Naive thymus-derived CD8-positive, alpha-beta T cell (primary cell): ENCODE measurements around the gene CCDC169. TPM values are rescaled to one million over a fixed set of nuclear protein-coding genes. Genes with fewer than 3 reads are reported as not detected.

Experiments used
- ATAC-seq, 2 donors: fragments of 150-1000 bp; cut with Tn5 transposase in 1 of 2; sonication (Bioruptor Pico), chemical (Tn5 transposase) in 1 of 2; 1 replicate in 1 of 2; 2 replicates in 1 of 2; pipeline ENCODE4 v1.10.0; 2021; ENCODE audit warnings: mild to moderate bottlenecking in 2 of 2, moderate library complexity in 2 of 2
- POLR2A ChIA-PET: fragments of 350-600 bp; sonication (Branson Sonifier 250); formaldehyde crosslinking; loops from one replicate; lab custom pipeline; 2021; ENCODE audit warnings: antibody characterized with exemption; lab: Charles Lee
- DNase-seq, 10 donors: peaks; one replicate each; pipeline versions ENCODE4 v3.0.0 to v3.0.0-alpha.2; 2020 to 2022
- H3K27ac Mint-ChIP-seq, 10 donors: one replicate each; pipeline ENCODE4 v1.8.0; 2020 to 2022; ENCODE audit warnings: mild to moderate bottlenecking in 10 of 10, mixed read lengths in 10 of 10, moderate library complexity in 4 of 10, inconsistent platforms in 1 of 10
- H3K27me3 Mint-ChIP-seq, 5 donors: one replicate each; pipeline ENCODE4 v1.8.0; 2021 to 2022; ENCODE audit warnings: mixed read lengths in 5 of 5
- H3K36me3 Mint-ChIP-seq, 3 donors: one replicate each; pipeline ENCODE4 v1.8.0; 2020 to 2022; ENCODE audit warnings: mixed read lengths in 3 of 3, mild to moderate bottlenecking in 2 of 3, inconsistent platforms in 1 of 3
- H3K4me1 Mint-ChIP-seq, 4 donors: one replicate each; pipeline ENCODE4 v1.8.0; 2021 to 2022; ENCODE audit warnings: mixed read lengths in 4 of 4
- H3K4me3 Mint-ChIP-seq, 10 donors: one replicate each; pipeline ENCODE4 v1.8.0; 2020 to 2022; ENCODE audit warnings: mild to moderate bottlenecking in 10 of 10, mixed read lengths in 10 of 10, moderate library complexity in 6 of 10, inconsistent platforms in 1 of 10
- H3K9me3 Mint-ChIP-seq, 9 donors: one replicate each; pipeline ENCODE4 v1.8.0; 2020 to 2022; ENCODE audit warnings: mixed read lengths in 9 of 9, mild to moderate bottlenecking in 3 of 9, inconsistent platforms in 1 of 9, moderate library complexity in 1 of 9
- polyA plus RNA-seq, 3 donors: library from polyadenylated mRNA; unstranded; fragments of 300-500 nt; fragmentation: Illumina TruSeq; gene quantifications; one replicate each; pipeline ENCODE4 v1.2.3, GENCODE V29; 2021
- total RNA-seq, 8 experiments: library from RNA in 2 of 8; stranded (reverse) in 2 of 8; gene quantifications; one replicate each; pipeline ENCODE4 v1.2.3 and lab custom pipeline; 2021 to 2026

CCDC169 gene
- total and polyA plus RNA-seq, 5 experiments from 2014 or later = 0.12 TPM; not detected in 4

GRCh38 chr13:36212789-36213188 lies 84.8 kb downstream of the CCDC169 start:
- peaks cover 0 to 11% (median 3%) of the 10 kb centered on the region in 9 donors for H3K9me3 Mint-ChIP-seq
- no peak for DNase-seq
- H3K27ac Mint-ChIP-seq = no peak overlapping the region
- ATAC-seq = no peak
- H3K4me3 Mint-ChIP-seq = no peak overlapping the region
- POLR2A ChIA-PET = no interaction called here
- peaks cover 0 to 5% (median 0%) of the 10 kb centered on the region in 3 donors for H3K36me3 Mint-ChIP-seq
- H3K27me3 Mint-ChIP-seq = peaks cover 0 to 33% (median 6%) of the 10 kb centered on the region in 5 donors
- peaks cover 0 to 2% (median 0%) of the 10 kb centered on the region in 4 donors for H3K4me1 Mint-ChIP-seq

GRCh38 chr13:36211567-36211966 lies 86.0 kb downstream of the CCDC169 start:
- DNase-seq (no peak), ATAC-seq (no peak)
- peaks cover 0 to 8% (median 2%) of the 10 kb centered on the region in 9 donors for H3K9me3 Mint-ChIP-seq
- peaks cover 0 to 2% (median 0%) of the 10 kb centered on the region in 4 donors for H3K4me1 Mint-ChIP-seq
- H3K27ac Mint-ChIP-seq = no peak overlapping the region
- POLR2A ChIA-PET = no interaction called here
- peaks cover 0 to 5% (median 0%) of the 10 kb centered on the region in 3 donors for H3K36me3 Mint-ChIP-seq
- H3K4me3 Mint-ChIP-seq = no peak overlapping the region
- H3K27me3 Mint-ChIP-seq = peaks cover 0 to 33% (median 5%) of the 10 kb centered on the region in 5 donors

DNA sequence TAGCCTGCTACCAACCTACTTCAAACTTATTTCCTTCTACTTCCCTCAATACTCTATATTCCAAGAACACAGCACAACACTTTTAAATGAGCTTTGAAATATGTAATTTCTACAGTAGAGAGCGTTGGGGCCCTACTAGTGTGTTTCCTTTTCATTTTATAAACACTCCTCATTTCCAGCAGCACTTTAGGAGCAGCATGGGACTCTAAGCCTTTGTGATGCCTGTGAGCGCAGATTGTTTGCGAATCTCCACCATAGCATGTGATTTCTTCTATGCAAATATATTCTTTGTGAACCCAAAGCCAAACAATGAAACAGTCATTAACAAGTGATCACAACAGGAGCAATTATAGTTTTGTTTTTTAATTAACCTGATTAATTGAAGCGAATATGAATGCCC lies 86.9 kb downstream of the CCDC169 start:
- H3K36me3 Mint-ChIP-seq = peaks cover 0 to 5% (median 0%) of the 10 kb centered on the region in 3 donors
- H3K4me1 Mint-ChIP-seq = peaks cover 0 to 2% (median 0%) of the 10 kb centered on the region in 4 donors
- POLR2A ChIA-PET = no interaction called here

GRCh38 chr13:36207672-36208071 lies 89.9 kb downstream of the CCDC169 start:
- POLR2A ChIA-PET = no interaction called here
- Mint-ChIP-seq H3K27ac (no peak overlapping the region), H3K27me3 (peaks cover 0 to 33% (median 5%) of the 10 kb centered on the region in 5 donors), H3K9me3 (peaks cover 0 to 6% (median 0%) of the 10 kb centered on the region in 9 donors), H3K4me1 (no peaks in the 10 kb centered on the region), H3K4me3 (no peak overlapping the region), H3K36me3 (no peaks in the 10 kb centered on the region)
- DNase-seq = no peak
- ATAC-seq = no peak

More for the DNA sequence above, 86.9 kb downstream of the CCDC169 start:
- Mint-ChIP-seq H3K4me3 (no peak overlapping the region), H3K27ac (no peak overlapping the region), H3K27me3 (peaks cover 0 to 33% (median 5%) of the 10 kb centered on the region in 5 donors), H3K9me3 (peaks cover 0 to 8% (median 2%) of the 10 kb centered on the region in 9 donors)
- ATAC-seq (no peak), DNase-seq (no peak)

DNA sequence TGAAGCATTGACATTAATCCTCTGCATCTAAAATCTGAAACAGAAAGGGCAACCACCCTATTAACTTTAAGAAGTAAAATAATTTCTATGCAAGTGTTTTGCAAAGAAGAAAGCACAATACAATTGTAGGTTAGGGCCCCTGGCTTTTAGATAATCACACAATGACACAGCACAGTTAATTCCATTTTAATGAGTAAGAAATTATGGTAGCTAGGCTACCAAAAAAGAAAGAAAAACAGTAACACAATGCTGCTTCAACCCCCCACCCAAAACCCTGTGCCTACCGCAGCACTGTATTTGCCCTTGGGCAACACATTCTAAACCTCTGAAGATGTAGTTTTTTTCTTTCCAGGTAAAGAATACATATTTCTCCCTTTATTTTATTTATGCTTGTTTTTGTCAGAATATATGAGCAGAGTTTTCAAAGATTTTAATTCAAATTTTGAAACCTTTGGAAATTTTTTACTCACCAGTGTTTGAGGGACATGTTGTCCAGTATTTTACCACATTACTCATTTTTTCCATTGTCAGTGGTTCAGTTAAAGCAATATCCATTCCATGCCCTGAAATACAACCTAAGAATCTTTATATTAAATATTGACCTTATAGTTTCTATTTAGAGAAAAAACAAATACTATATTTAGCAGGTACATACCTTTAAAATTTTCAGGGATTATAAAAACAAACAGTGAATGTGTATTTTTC lies 104.3 kb downstream of the CCDC169 start:
- no peaks in the 10 kb centered on the region for H3K36me3 Mint-ChIP-seq
- POLR2A ChIA-PET = no interaction called here
- no peak for ATAC-seq
- no peak overlapping the region for H3K4me3 Mint-ChIP-seq
- DNase-seq = no peak
- no peak overlapping the region for H3K27ac Mint-ChIP-seq
- H3K4me1 Mint-ChIP-seq = no peaks in the 10 kb centered on the region
- H3K27me3 Mint-ChIP-seq = peaks cover 0 to 37% (median 8%) of the 10 kb centered on the region in 5 donors
- H3K9me3 Mint-ChIP-seq = peaks cover 0 to 11% (median 0%) of the 10 kb centered on the region in 9 donors

- no peak overlapping the region for H3K27ac Mint-ChIP-seq
- peaks cover 0 to 18% (median 0%) of the 10 kb centered on the region in 9 donors for H3K9me3 Mint-ChIP-seq
Measured at GRCh38 chr13:36192166-36192565, 105.4 kb downstream of the CCDC169 start.

DNA sequence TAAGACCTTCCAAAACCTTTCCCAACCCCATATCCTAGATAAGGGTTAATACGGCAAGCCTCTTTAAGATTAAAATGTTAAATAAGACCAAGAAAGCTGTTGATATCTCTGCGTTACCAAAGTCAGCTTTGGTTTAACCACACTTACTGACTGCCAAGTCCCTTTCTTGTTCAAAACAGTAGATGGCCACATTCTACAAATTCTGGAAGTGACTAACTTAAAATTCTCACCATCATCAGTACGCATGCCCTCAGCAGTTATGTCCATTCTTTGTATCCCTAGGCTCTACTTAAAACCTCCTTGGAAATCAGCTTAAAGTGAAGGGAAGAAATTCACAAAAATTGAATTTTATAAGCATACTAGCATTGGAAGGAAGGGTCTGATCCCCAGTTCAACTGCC lies 106.8 kb downstream of the CCDC169 start:
- Mint-ChIP-seq H3K9me3 (peaks cover 0 to 18% (median 0%) of the 10 kb centered on the region in 9 donors), H3K27me3 (peaks cover 0 to 32% (median 5%) of the 10 kb centered on the region in 5 donors), H3K27ac (no peak overlapping the region), H3K4me3 (no peak overlapping the region), H3K4me1 (no peaks in the 10 kb centered on the region), H3K36me3 (no peaks in the 10 kb centered on the region)
- POLR2A ChIA-PET = no interaction called here
- no peak for ATAC-seq
- no peak for DNase-seq

More at GRCh38 chr13:36192166-36192565, 105.4 kb downstream of the CCDC169 start:
- DNase-seq = no peak
- H3K36me3 Mint-ChIP-seq = no peaks in the 10 kb centered on the region
- H3K4me1 Mint-ChIP-seq = no peaks in the 10 kb centered on the region
- no peak overlapping the region for H3K4me3 Mint-ChIP-seq
- ATAC-seq = no peak
- POLR2A ChIA-PET = no interaction called here
- peaks cover 0 to 39% (median 7%) of the 10 kb centered on the region in 5 donors for H3K27me3 Mint-ChIP-seq

DNA sequence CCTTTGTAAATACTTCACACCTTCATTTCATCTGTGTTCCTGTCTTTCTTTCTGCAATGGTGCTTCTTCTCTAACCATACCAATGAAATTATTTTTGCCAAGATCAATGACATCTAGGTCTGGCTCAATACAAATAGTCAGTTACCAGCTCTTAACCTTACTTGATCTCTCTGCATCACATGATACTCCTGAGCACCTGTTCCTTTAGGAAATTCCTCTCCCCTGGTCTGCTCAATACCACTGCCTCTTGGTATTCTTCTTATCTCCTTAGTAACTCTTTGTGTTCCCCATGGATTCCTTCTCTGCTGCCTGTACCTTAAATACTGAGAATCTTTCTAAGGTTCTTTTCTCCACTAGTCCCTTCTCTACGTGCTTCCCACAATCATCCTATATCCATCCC lies 109.2 kb downstream of the CCDC169 start:
- POLR2A ChIA-PET = no interaction called here
- Mint-ChIP-seq H3K4me1 (no peaks in the 10 kb centered on the region), H3K36me3 (no peaks in the 10 kb centered on the region), H3K4me3 (no peak overlapping the region), H3K27me3 (peaks cover 0 to 22% (median 5%) of the 10 kb centered on the region in 5 donors), H3K9me3 (peaks cover 0 to 18% (median 0%) of the 10 kb centered on the region in 9 donors), H3K27ac (no peak overlapping the region)
- no peak for ATAC-seq
- DNase-seq = no peak

GRCh38 chr13:36183901-36184300 lies 113.7 kb downstream of the CCDC169 start:
- H3K4me3 Mint-ChIP-seq = no peak overlapping the region
- DNase-seq = no peak
- peaks cover 0 to 13% (median 2%) of the 10 kb centered on the region in 9 donors for H3K9me3 Mint-ChIP-seq
- POLR2A ChIA-PET = no interaction called here
- H3K4me1 Mint-ChIP-seq = no peaks in the 10 kb centered on the region
- peaks cover 0 to 13% (median 5%) of the 10 kb centered on the region in 5 donors for H3K27me3 Mint-ChIP-seq
- H3K36me3 Mint-ChIP-seq = no peaks in the 10 kb centered on the region
- H3K27ac Mint-ChIP-seq = no peak overlapping the region
- ATAC-seq = no peak

Other genes starting within 250 kb of the CCDC169 start
- gene DCLK1, start 166.4 kb downstream of the CCDC169 start, total RNA-seq = not detected
- gene DCLK1, start 166.4 kb downstream of the CCDC169 start, polyA plus RNA-seq = not detected
- gene SOHLH2, start 83.3 kb downstream of the CCDC169 start, total RNA-seq = not detected
- not detected for gene SOHLH2, start 83.3 kb downstream of the CCDC169 start, polyA plus RNA-seq
- 10 to 100 TPM; 57.7 to 67.6 TPM for gene SPART, start 48.6 kb upstream of the CCDC169 start, total RNA-seq
- gene SPART, start 48.6 kb upstream of the CCDC169 start, polyA plus RNA-seq = 10 to 100 TPM; 23.1 to 44.3 (median 32.4) TPM
- gene CCNA1, start 134.7 kb upstream of the CCDC169 start, total RNA-seq = not detected
- not detected for gene CCNA1, start 134.7 kb upstream of the CCDC169 start, polyA plus RNA-seq